Activated T-helper 9 cell treated with anti-CD3 and anti-CD28 coated beads, Interleukin-2, amount 50 U/mL, for 16 hours (primary cell): ENCODE measurements around the gene IL5RA.

Experiments used
- DNase-seq: peaks from one replicate; pipeline ENCODE4 v3.0.0-alpha.2; 2020; ENCODE audit warnings: low read depth

Gene IL5RA

DNA sequence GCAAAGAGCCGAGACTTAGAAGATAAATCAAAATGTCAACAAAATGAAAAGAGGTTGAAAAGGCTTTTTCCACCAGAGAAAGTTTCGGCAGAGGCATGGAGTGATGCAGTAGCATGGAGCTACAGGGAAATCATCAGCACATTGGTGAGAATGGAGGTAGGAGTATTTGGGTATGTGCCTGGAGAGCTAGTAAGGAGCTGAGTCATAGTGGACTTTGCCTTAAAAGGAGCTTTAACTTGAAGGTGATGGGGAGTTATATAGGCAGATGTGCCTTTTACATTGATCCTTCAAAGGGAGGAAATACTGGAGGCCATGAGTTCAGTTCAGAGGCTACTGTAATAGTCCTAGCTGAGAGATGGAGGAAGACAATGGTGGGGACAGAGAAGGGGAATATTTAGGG, 44.3 kb downstream of the IL5RA start:
- no peak for DNase-seq

DNA sequence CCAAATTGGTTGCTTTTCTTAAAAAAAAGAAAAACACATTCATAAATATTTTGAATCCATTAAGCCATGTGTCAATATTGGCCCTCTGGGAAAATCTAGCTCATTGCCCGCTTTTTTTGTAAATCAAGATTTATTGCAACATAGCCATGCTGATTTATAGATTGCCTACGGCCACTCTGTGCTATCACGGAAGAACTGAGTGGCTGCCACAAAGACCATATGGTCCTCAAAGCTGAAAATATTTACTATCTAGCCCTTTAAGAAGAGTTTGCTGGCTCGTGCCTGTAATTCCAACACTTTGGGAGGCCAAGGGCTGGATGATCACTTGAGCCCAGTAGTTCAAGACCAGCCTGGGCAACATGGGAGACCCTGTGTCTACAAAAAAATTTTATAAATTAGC, 45.9 kb downstream of the IL5RA start:
- no peak for DNase-seq

DNA sequence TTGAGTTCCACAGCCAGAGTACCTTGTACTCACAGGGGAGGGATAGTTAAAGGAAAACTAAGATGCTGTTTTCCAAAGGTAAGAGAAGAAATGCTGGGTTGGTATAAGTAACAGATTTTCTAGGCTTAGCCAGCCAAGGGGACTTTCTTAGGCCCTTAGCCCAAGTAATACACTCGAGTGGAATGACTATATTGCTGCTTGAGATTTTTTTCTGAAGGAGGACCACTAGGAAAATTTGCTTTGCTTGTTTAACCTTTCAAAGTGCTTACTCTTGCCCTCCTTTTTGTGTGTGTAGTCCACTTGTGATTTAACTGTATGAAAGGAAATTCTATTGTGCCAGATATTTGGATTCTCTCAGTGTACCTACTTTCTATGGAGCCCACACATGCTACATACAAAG, 50.5 kb downstream of the IL5RA start:
- no peak for DNase-seq

DNA sequence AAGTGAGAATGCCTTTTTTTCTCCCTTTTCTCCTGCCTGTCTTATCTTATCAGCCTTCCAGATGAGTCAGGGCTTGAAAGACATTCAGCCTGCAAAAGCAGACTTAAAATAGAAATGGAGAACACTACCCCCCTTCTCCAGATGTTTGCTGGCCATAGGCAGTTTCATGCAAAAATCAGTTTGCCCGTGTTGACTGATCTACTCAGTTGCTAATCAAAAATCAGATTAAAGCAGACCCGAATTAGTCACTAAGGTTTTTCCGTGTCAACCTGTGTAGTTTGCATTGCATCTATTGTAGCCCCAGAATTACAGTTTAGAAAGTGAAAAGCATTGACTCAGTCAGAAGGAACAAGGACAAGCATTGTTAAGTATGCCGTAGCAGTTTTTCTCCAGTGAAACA, 56.2 kb downstream of the IL5RA start:
- no peak for DNase-seq

DNA sequence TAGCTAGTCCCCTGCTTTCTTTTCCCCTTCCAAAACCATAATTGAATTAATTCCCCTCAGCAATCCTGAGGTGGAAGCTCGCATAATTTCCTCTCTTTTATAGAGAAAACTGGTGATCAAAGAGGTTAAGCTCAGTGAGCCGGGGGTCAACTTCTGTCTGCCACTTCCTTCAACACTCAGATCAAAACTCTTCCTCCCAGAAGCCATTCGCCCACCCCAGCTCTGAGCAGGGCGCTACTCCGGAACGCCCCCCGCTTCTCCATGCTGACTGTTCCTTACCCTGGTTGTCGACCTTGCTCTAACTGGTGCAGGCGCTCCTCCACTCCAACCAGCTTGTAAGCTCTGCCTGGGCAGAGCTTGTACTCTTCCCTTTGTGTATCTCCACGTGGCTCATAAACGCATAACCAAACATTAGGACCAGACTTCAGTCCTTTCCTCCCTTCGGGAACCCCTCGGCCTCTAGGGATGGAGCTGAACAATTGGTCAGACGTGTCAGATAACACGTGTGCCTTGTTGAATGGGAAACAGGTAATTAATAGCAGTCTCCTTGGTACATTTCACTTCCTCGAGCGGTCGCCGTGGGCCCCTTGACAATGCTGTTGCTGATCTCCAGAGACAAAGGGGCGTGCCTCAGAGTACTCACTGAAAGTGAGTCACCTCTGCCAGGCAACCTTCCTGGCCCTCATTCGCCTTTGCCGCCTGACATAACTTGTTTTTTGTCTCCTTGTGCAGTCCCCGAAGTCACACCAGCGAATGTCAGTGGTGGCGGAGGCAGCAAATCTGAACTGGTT, 71.8 kb downstream of the IL5RA start:
- no peak for DNase-seq

DNA sequence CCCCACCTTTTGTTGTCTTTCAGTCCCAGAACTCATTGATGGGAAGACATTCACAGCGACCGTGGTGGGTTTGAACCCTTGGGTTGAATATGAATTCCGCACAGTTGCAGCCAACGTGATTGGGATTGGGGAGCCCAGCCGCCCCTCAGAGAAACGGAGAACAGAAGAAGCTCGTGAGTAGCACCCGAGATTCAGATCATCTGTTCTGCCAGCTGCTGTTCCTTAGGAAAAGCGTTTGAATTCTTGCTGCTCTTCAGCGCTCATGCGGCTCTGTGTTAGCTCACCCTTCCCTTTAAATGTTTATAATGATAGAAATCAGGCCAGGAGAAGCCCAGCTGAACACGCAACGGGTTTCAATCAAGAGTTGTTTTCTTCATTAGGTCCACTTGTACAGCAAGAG, 73.0 kb downstream of the IL5RA start:
- DNase-seq: no peak

DNA sequence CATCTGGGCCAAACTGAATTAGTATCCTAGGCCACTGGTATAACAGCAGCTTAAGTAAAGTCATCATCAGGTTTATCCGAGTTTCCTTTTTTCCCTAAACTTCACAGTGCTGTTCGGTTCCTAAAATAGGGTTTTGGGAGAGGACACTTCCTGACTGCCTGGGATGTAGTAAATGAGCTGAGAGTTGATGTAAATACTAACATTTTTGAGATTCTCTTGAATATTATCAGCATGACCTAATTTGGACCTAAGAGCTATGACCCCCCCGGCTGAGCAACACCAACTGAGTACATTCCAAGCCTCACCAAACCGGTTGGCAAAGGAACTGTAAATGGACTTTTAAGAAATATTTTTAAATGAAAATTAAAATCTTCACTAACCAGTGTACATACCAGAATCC, 78.8 kb downstream of the IL5RA start:
- no peak for DNase-seq

DNA sequence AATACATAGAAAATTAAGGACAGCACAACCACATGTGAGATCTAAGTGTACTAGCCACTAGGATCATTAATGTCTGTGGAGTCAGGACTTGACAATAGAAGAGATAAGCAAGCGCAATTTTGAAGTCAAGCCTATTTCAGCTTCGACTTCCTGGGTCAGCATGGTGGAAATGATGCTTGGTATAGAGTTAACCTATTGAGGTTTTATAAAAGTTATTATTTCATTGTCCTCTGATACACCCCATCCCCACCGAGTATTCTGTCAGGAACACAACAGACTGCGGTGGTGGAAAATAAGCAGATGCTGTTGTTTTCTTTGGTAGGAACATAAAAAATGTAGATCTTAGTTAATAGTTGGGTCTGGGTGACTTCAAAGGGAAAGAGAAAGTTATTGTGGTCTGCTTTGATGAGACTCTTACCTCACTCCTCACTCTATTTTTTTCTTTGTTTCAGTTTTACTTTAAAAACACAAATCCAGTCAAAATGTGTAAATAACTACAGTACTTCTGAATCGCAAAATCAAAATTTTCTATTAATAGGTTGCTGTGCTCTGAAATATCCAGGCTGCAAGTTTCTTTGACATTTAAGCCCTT, 82.1 kb downstream of the IL5RA start:
- DNase-seq: no peak

DNA sequence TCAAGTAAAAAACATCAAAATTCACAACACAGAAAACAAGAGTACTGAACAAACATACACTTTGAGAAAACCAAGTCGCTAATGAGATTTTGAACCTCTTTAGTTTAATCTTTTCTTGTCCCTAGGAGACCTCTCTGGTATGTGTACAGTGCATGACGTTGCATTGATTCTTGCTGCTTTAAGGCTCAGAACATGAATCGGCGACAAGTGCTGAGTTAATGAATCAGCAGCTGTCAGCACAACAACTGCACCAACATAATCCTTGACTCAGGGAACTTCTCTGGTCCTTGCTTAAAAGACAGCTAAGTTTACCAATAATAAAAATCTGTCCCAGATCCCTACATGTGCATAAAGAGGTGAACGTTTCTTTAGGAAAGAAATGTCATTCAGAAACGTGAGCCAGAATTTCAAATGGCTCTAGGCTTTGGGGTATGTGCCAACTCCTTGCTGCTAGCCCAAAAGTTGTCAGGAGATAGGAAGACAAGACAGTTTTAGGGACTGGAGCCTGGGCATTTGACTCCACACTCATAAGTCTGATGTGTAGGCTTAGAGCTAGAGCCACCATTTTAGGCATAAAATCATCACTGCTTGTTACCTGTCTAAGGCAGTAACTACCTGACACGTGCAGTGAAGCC, 86.9 kb downstream of the IL5RA start:
- no peak for DNase-seq

DNA sequence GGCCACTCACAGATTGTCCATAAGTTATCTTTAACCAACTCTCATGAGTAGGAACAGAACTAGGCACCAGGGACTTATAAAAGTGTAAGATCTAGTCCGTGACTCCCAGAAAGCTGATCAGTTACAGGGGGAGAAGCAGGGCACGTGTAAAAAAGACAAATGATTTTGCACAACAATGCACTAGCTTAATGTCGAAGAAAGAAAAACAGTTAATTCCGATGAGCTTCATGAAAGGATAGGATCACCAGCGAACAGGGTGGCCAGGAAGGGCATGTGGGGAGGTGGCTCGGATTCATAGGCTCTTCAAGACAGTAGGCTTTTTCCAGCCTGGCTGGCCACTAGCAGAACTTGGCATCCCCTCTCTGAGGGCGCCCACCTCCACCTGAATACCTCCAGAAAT, 90.0 kb downstream of the IL5RA start:
- DNase-seq: no peak
